Pancreas (tissue), 10 donors: Measurements from ENCODE around the gene NUAK1. TPM values are rescaled to one million over a fixed set of nuclear protein-coding genes. Genes with fewer than 3 reads are reported as not detected.

ENCODE experiments used
- ATAC-seq, 4 donors: fragments of 200-7000 bp; cut with Tn5 transposase; one replicate each; pipeline versions ENCODE4 v1.8.0 to v1.9.1; 2020; ENCODE audit warnings: mild to moderate bottlenecking in 4 of 4, moderate library complexity in 4 of 4
- DNase-seq, 6 donors: peaks; one replicate each; pipeline ENCODE4 v3.0.0-alpha.2; 2020
- FAIRE-seq: peaks from 2 replicates; lab custom pipeline; 2012; peaks lifted over from hg19 to GRCh38; lab: Jason Lieb, UNC
- H3K27ac ChIP-seq, 4 donors: fragments of 200-600 bp; sonication (generic); 1 replicate in 3 of 4; 2 replicates in 1 of 4; pipeline versions ENCODE4 v1.5.0 to v1.8.0; 2020
- H3K27me3 ChIP-seq, 4 donors: fragments of 200-600 bp; one replicate each; pipeline ENCODE4 v1.8.0; 2021
- H3K36me3 ChIP-seq, 3 donors: fragments of 200-600 bp; sonication (generic) in 1 of 3; one replicate each; pipeline versions ENCODE4 v1.5.0 to v1.8.0; 2020 to 2021
- H3K4me1 ChIP-seq, 3 donors: fragments of 200-600 bp; one replicate each; pipeline ENCODE4 v1.8.0; 2021
- H3K4me3 ChIP-seq, 4 donors: fragments of 200-600 bp; sonication (generic) in 2 of 4; one replicate each; pipeline versions ENCODE4 v1.5.0 to v1.8.0; 2020 to 2021
- H3K9me3 ChIP-seq, 4 donors: fragments of 200-600 bp; one replicate each; pipeline ENCODE4 v1.8.0; 2021
- CTCF ChIP-seq, 4 donors: fragments of 200-600 bp; sonication (generic) in 3 of 4; IDR thresholded peaks; one replicate each; pipeline versions ENCODE4 v1.5.0 to v1.8.0; 2021; ENCODE audit warnings: antibody characterized with exemption in 4 of 4
- WGBS, 2 donors: extraction: QIAGEN DNeasy Blood & Tissue Kit; methylation state at CpG; one replicate each; pipeline ENCODE4 v1.1.7; 2013; 5-methylcytosine and 5-hydroxymethylcytosine counted together
- intact Hi-C, 3 donors: fragments of 100-400 bp; cut with DNase I; formaldehyde crosslinking; loops; one replicate each; pipeline versions ENCODE4 v1.11.1 to v1.14.2; 2022
- polyA plus RNA-seq, 2 donors: library from polyadenylated mRNA; stranded (reverse); fragments of 200-250 nt; gene quantifications; one replicate each; pipeline ENCODE4 v1.2.3, GENCODE V29; 2013
- total RNA-seq, 6 donors: library from RNA; stranded (reverse); fragmentation: NEBNext Ultra II Directional in 4 of 6; extraction: Animal tissue kit (Norgen Biotek cat#: 25700) in 4 of 6; gene quantifications; one replicate each; pipeline versions ENCODE4 v1.2.1 to v1.2.4, GENCODE V29; 2021 to 2023
- donor health status: healthy with polysubstance abuse.
- donor health status: DM: no; HTN: no; CAD: no; lungs with moderate emphysema.
- donor health status: DM: no; HTN: no; CAD: no.
- donor health status: control.
- donor health status: control.
- donor health status: Bipolar disorder and iron deficiency.
- donor health status: DM: yes; HTN: yes; CAD: no.
- donor health status: DM: no; HTN: no; CAD: no.
- donor health status: DM: no; HTN: no; CAD: no.
- donor health status: DM: yes; HTN: yes; CAD: no.

Gene NUAK1
- total and polyA plus RNA-seq, 8 donors, result 1.6 to 6.5 (median 2.6) TPM

- no peaks in the 10 kb centered on the region for H3K9me3 ChIP-seq
- no peak for FAIRE-seq
- no peak for TF ChIP-seq CTCF (IDR thresholded peaks at IDR 0.05)
- intact Hi-C loops, result no loop called here
- H3K4me3 ChIP-seq, result no peak overlapping the region
- no peak overlapping the region for H3K27ac ChIP-seq
- no peak for DNase-seq
- H3K36me3 ChIP-seq, result no peaks in the 10 kb centered on the region
- no peaks in the 10 kb centered on the region for H3K4me1 ChIP-seq
- 86 to 92% methylated on average over 6 of the region's 6 CpGs for WGBS, 2 donors
- no peak for ATAC-seq
- no peaks in the 10 kb centered on the region for H3K27me3 ChIP-seq
Observed at GRCh38 chr12:106039242-106039641, 99.5 kb downstream of the NUAK1 start.

GRCh38 chr12:106037524-106038298, 101.0 kb downstream of the NUAK1 start:
- TF ChIP-seq CTCF (IDR thresholded peaks at IDR 0.05), result no peak
- FAIRE-seq (no peak), DNase-seq (no peak), ATAC-seq (no peak)
- intact Hi-C loops, result no loop called here
- no peaks in the 10 kb centered on the region for H3K9me3 ChIP-seq
- no peak overlapping the region for H3K27ac ChIP-seq
- H3K4me1 ChIP-seq, result no peaks in the 10 kb centered on the region
- no peaks in the 10 kb centered on the region for H3K36me3 ChIP-seq
- H3K4me3 ChIP-seq, result no peak overlapping the region
- WGBS, 2 donors, result 36 to 41% methylated on average over 4 of the region's 4 CpGs
- H3K27me3 ChIP-seq, result no peaks in the 10 kb centered on the region

GRCh38 chr12:106035421-106035820, 103.3 kb downstream of the NUAK1 start:
- no peak for DNase-seq
- intact Hi-C loops, result no loop called here

GRCh38 chr12:106034316-106034715, 104.4 kb downstream of the NUAK1 start:
- WGBS, 2 donors, result 78 to 92% methylated on average over 4 of the region's 4 CpGs
- no peaks in the 10 kb centered on the region for H3K4me1 ChIP-seq
- no peak for TF ChIP-seq CTCF (IDR thresholded peaks at IDR 0.05)
- H3K9me3 ChIP-seq, result no peaks in the 10 kb centered on the region
- H3K36me3 ChIP-seq, result no peaks in the 10 kb centered on the region
- no peak for FAIRE-seq
- intact Hi-C loops, result no loop called here
- ATAC-seq, result no peak
- no peak for DNase-seq
- H3K4me3 ChIP-seq, result no peak overlapping the region
- no peaks in the 10 kb centered on the region for H3K27me3 ChIP-seq
- no peak overlapping the region for H3K27ac ChIP-seq

More at GRCh38 chr12:106035421-106035820, 103.3 kb downstream of the NUAK1 start:
- TF ChIP-seq CTCF (IDR thresholded peaks at IDR 0.05), result no peak
- no peak overlapping the region for H3K4me3 ChIP-seq
- ATAC-seq (no peak), FAIRE-seq (no peak)
- 76 to 82% methylated on average over 5 of the region's 5 CpGs for WGBS, 2 donors
- H3K36me3 ChIP-seq, result no peaks in the 10 kb centered on the region
- no peak overlapping the region for H3K27ac ChIP-seq
- no peaks in the 10 kb centered on the region for H3K4me1 ChIP-seq
- H3K27me3 ChIP-seq, result no peaks in the 10 kb centered on the region
- no peaks in the 10 kb centered on the region for H3K9me3 ChIP-seq

- Histone ChIP-seq H3K9me3 (no peaks in the 10 kb centered on the region), H3K27me3 (no peaks in the 10 kb centered on the region), H3K27ac (no peak overlapping the region), H3K4me3 (no peak overlapping the region), H3K4me1 (no peaks in the 10 kb centered on the region), H3K36me3 (no peaks in the 10 kb centered on the region)
- no peak for TF ChIP-seq CTCF (IDR thresholded peaks at IDR 0.05)
- FAIRE-seq (no peak), DNase-seq (no peak), ATAC-seq (no peak)
- intact Hi-C loops, result no loop called here
- WGBS, 2 donors, result 62 to 85% methylated on average over 4 of the region's 4 CpGs
Observed at GRCh38 chr12:106033161-106033675, 105.5 kb downstream of the NUAK1 start.
